Neutrophil (primary cell): Measurements from ENCODE around the gene FEV.

Experiments used
- H3K27ac ChIP-seq: fragments of 200-600 bp; sonication (generic); 2 replicates; pipeline ENCODE4 v1.5.1; 2016; ENCODE audit warnings: mild to moderate bottlenecking, moderate library complexity
- H3K27me3 ChIP-seq: fragments of 200-600 bp; sonication (generic); 2 replicates; pipeline ENCODE4 v1.6.0; 2016; ENCODE audit warnings: mild to moderate bottlenecking
- H3K36me3 ChIP-seq: fragments of 200-600 bp; sonication (generic); 2 replicates; pipeline ENCODE4 v1.5.1; 2017
- H3K4me1 ChIP-seq, 2 experiments: fragments of 200-600 bp in 1 of 2; sonication (generic) in 1 of 2; 1 replicate in 1 of 2; 2 replicates in 1 of 2; pipeline versions ENCODE4 v1.5.1 to v1.6.1; 2013 to 2016; ENCODE audit warnings: low read depth in 1 of 2, low read length in 1 of 2, mild to moderate bottlenecking in 1 of 2, moderate library complexity in 1 of 2; ENCODE audit not compliant: control insufficient read depth in 1 of 2, insufficient read depth in 1 of 2
- H3K4me3 ChIP-seq, 2 experiments: fragments of 200-600 bp in 1 of 2; sonication (generic) in 1 of 2; 1 replicate in 1 of 2; 2 replicates in 1 of 2; pipeline ENCODE4 v1.5.1; 2013 to 2016; ENCODE audit warnings: low read depth in 1 of 2, low read length in 1 of 2, mild to moderate bottlenecking in 1 of 2, moderate library complexity in 1 of 2
- H3K9me3 ChIP-seq: fragments of 200-600 bp; sonication (generic); 2 replicates; pipeline ENCODE4 v1.5.1; 2016
- TF ChIP-seq, protein P1 (sequence below): fragments of 200-600 bp; sonication (generic); IDR thresholded peaks from 2 replicates; pipeline ENCODE4 v1.5.1; 2016; ENCODE audit warnings: antibody characterized with exemption

The FEV gene

DNA sequence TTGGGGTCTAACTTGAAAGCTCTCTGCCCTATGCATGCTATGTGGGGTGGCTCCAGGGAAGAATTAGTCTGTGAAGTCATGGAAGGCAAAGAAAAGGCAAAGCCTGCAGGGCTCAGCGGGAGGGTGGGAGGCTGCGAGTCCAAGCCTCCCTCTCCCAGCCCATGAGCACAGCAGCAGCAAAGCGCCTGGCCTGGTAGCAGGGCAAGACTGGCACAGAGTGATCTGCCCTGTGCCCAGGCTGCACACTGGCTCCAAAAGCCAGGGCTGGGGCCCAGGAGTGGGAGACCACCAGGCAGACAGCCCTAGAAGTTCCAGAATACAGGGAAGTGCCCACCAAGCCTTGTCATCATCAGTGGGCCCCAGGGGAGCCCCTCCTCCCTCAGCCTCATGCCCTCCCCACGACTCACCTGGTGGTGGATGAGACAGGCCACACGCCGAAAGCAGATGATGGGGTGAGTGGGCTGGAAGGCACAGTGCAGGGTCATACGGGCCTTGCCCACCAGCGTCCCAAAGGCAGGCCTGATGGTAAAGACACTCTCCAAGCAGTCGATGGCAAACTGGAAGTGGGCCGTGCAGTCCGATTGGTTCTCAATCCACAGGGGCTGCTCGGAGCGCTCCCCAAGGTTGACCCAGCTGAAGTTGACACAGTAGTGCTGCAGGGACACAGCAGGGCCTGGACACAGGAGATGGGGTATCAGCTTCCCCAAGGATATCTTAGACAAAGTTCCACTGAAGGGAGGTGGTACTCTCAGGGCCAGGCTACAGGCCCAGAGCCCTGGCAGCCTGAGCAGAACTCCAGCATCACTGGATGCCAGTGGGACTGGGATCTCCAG, 44.2 kb upstream of the FEV start:
- TF ChIP-seq, protein P1, sequence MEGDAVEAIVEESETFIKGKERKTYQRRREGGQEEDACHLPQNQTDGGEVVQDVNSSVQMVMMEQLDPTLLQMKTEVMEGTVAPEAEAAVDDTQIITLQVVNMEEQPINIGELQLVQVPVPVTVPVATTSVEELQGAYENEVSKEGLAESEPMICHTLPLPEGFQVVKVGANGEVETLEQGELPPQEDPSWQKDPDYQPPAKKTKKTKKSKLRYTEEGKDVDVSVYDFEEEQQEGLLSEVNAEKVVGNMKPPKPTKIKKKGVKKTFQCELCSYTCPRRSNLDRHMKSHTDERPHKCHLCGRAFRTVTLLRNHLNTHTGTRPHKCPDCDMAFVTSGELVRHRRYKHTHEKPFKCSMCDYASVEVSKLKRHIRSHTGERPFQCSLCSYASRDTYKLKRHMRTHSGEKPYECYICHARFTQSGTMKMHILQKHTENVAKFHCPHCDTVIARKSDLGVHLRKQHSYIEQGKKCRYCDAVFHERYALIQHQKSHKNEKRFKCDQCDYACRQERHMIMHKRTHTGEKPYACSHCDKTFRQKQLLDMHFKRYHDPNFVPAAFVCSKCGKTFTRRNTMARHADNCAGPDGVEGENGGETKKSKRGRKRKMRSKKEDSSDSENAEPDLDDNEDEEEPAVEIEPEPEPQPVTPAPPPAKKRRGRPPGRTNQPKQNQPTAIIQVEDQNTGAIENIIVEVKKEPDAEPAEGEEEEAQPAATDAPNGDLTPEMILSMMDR = peak; percentile 82
- Histone ChIP-seq H3K9me3 (no peaks in the 10 kb centered on the region), H3K27ac (no peak overlapping the region), H3K27me3 (peaks cover 62% of the 10 kb centered on the region), H3K4me1 (no peaks in the 10 kb centered on the region), H3K4me3 (no peak overlapping the region), H3K36me3 (no peaks in the 10 kb centered on the region)

DNA sequence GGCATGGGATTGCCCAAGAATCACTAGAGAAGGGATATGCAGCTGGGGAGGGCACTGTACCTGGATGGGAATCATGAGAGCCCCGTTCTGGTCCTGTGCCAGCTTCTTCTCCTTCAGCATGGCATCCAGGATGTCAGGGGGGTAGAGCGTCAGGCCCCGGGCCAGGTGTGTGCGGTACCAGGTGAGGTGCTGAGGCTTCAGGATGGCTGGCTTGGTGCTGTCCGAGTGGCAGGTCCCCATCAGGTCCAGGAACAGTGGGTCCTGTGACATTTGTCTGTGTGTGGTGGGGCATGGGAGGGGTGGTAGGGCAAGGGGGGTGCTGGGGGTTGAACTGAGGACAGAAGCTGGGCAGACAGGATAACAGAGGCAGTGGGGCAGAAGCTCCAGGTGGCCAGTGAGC, 43.2 kb upstream of the FEV start:
- TF ChIP-seq, protein P1 = no peak
- Histone ChIP-seq H3K4me1 (no peaks in the 10 kb centered on the region), H3K27ac (no peak overlapping the region), H3K9me3 (no peaks in the 10 kb centered on the region), H3K36me3 (no peaks in the 10 kb centered on the region), H3K27me3 (peaks cover 62% of the 10 kb centered on the region), H3K4me3 (no peak overlapping the region)

DNA sequence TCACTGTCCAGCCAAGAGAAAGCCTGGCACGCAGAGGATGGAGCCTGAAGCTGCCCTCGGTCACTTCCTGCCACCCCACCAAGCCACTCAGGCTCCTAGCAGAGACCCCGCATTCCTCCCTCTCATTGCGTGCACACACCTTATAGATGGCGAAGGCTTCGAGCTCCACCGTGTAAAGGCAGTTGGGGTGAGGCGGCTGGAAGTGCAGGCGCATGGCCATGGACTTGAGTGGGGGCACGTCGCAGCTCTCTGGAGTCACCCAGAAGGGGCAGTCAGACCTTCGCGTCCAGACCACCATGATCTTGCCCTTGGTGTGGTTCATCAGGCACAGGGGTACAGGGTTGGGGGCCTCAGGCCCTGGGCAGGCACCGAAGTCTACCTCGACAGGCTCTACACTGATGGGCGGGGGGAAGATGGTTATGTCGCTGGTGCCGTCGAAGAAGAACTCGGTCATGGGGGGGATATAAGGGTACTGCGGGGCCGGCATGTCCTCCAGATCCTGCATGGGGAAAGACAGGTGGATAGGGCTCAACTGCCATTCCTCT, 42.6 kb upstream of the FEV start:
- TF ChIP-seq, protein P1 = no peak
- H3K36me3 ChIP-seq = no peaks in the 10 kb centered on the region
- H3K4me3 ChIP-seq = no peak overlapping the region
- H3K27ac ChIP-seq = no peak overlapping the region
- no peaks in the 10 kb centered on the region for H3K4me1 ChIP-seq
- H3K27me3 ChIP-seq = peaks cover 56% of the 10 kb centered on the region
- H3K9me3 ChIP-seq = no peaks in the 10 kb centered on the region

DNA sequence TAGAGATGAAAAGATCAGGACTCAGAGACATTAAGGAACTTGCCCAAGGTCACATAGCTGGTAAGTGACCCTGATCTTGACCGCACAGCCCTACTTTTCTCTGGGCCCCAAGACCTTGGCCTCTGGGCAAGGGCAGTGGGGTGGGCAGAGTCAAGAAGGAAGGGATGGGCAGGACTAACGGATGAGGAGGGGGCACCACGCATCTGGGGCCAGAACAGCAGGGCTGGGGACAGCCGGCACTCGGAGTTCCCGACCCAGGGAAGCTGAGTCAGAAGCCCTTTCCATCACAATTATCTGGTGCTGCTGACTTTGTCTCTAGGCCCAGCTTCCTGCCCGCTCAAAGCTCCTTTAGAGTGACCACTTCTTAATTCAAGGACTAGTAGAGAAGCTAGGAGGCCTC, 42.0 kb upstream of the FEV start:
- Histone ChIP-seq H3K4me3 (no peak overlapping the region), H3K36me3 (no peaks in the 10 kb centered on the region), H3K27ac (no peak overlapping the region), H3K9me3 (no peaks in the 10 kb centered on the region), H3K27me3 (peaks cover 50% of the 10 kb centered on the region), H3K4me1 (no peaks in the 10 kb centered on the region)
- TF ChIP-seq, protein P1 = no peak

DNA sequence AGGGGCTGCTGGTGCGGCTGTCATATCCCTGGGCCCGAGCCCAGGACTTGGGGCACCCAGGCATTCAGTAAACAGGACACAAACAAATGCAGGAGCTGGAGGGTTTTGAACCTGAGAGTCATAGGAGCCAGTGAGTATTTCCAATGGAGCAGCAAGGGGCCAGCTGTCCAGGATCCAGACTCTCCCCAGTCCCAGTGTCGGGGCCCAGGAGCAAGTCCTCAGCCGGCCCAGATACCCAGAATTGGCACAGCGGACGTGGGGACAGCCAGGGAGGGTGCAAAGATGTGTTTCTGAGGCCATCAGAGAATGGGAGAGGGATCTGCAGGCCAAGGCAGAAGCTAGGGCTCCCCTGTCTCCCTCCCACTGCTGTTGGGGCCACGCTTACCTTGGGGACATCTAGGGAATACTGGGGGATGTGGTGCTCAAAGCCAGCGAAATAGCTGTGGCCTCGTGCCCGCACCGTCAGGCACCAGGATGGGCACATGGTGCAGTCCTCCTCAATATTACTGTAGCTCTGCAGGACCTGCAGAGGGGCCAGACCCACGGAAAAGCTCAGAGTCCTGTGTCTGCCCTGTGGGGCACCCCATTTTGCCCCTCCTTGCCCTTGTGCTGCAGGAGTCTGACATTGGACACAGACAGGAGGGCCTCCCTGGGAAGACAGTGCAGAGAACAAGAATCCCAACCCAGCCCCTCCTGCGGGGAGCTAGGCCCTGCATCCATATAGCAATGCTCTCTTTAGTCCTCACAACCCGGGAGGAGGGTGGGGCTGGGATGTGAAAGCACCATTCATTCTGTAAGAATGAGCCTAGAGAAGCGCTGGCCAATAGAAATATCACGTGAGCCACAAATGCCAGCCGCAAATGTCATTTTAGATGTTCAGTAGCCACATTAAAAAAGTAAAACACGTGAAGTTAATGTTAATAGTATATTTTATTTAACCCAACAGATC, 40.9 kb upstream of the FEV start:
- TF ChIP-seq, protein P1 = no peak
- no peak overlapping the region for H3K4me3 ChIP-seq
- H3K9me3 ChIP-seq = no peaks in the 10 kb centered on the region
- no peaks in the 10 kb centered on the region for H3K36me3 ChIP-seq
- no peaks in the 10 kb centered on the region for H3K4me1 ChIP-seq
- H3K27me3 ChIP-seq = peaks cover 42% of the 10 kb centered on the region
- H3K27ac ChIP-seq = no peak overlapping the region
